Peyer's patch (tissue), 4 donors: ENCODE results near the gene ACY1. TPM values are rescaled to one million over a fixed set of nuclear protein-coding genes. Genes with fewer than 3 reads are reported as not detected.

Source experiments
- DNase-seq, 3 donors: peaks; one replicate each; pipeline ENCODE4 v3.0.0-alpha.2; 2017 to 2019
- H3K27ac ChIP-seq, 4 donors: fragments of 200-600 bp; sonication (generic); one replicate each; pipeline ENCODE4 v1.5.1; 2016 to 2019
- H3K27me3 ChIP-seq, 2 donors: fragments of 200-600 bp; sonication (generic); one replicate each; pipeline ENCODE4 v1.5.1; 2019
- H3K36me3 ChIP-seq, 3 donors: fragments of 200-600 bp; sonication (generic); one replicate each; pipeline ENCODE4 v1.5.1; 2016 to 2019
- H3K4me1 ChIP-seq, 4 donors: fragments of 200-600 bp; sonication (generic); one replicate each; pipeline ENCODE4 v1.5.1; 2016 to 2019
- H3K4me3 ChIP-seq, 4 donors: fragments of 200-600 bp; sonication (generic); 1 replicate in 3 of 4; 2 replicates in 1 of 4; pipeline ENCODE4 v1.5.1; 2016 to 2019; ENCODE audit warnings: mild to moderate bottlenecking in 1 of 4
- H3K9me3 ChIP-seq, 4 donors: fragments of 200-600 bp; sonication (generic); one replicate each; pipeline ENCODE4 v1.5.1; 2016 to 2019; ENCODE audit warnings: mild to moderate bottlenecking in 1 of 4
- POLR2A ChIP-seq, 2 donors: fragments of 450-650 bp; IDR thresholded peaks; one replicate each; pipeline ENCODE4 v1.5.1; 2017; ENCODE audit warnings: antibody characterized with exemption in 2 of 2, mild to moderate bottlenecking in 2 of 2, moderate library complexity in 2 of 2
- total RNA-seq, 4 donors: library from RNA; depleted of rRNA; stranded (reverse); fragments of >200 nt; gene quantifications; one replicate each; pipeline ENCODE4 v1.1.0, GENCODE V29; 2016
- TF ChIP-seq, protein P1 (sequence below), 6 experiments: fragments of 450-650 bp in 4 of 6; fragments of 200-600 bp in 2 of 6; sonication (generic) in 1 of 6; IDR thresholded peaks; one replicate each; pipeline ENCODE4 v1.5.1; 2017 to 2019; ENCODE audit warnings: antibody characterized with exemption in 6 of 6, mild to moderate bottlenecking in 3 of 6, moderate library complexity in 1 of 6

ACY1 gene
- total RNA-seq, 4 donors from 2014 or later: 95.7 to 977 (median 609) TPM

DNA sequence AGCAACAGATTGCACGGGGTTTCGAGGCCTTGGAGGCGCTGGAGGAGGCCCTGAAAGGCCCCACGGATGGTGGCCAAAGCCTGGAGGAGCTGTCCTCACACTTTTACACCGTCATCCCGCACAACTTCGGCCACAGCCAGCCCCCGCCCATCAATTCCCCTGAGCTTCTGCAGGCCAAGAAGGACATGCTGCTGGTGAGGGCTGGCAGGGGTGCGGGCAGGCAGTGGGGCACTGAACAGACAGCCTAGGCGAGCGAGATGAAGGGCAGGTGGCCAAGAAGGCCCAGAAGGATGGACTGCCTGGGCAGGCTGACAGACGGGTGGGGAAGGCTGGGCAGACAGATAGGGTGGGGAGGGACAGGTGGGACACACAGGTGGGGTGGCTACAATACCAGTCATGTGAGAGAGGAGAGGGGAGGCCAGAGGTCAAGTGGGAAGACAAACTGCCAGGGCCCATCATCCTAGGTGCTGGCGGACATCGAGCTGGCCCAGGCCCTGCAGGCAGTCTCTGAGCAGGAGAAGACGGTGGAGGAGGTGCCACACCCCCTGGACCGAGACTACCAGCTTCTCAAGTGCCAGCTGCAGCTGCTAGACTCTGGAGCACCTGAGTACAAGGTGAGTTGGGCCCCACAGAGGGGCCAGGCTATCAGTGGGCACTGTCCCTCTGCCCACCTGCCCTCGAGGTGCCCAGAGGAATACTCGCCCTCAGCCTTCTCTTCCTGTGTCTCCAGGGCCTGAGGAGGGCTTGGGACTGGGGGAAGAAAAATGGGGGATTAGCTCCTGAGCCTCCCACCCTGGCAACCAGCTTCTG lies 38.1 kb upstream of the ACY1 start:
- no peak overlapping the region for H3K4me3 ChIP-seq
- peaks cover 0 to 26% (median 18%) of the 10 kb centered on the region in 4 donors for H3K4me1 ChIP-seq
- TF ChIP-seq, protein P1, sequence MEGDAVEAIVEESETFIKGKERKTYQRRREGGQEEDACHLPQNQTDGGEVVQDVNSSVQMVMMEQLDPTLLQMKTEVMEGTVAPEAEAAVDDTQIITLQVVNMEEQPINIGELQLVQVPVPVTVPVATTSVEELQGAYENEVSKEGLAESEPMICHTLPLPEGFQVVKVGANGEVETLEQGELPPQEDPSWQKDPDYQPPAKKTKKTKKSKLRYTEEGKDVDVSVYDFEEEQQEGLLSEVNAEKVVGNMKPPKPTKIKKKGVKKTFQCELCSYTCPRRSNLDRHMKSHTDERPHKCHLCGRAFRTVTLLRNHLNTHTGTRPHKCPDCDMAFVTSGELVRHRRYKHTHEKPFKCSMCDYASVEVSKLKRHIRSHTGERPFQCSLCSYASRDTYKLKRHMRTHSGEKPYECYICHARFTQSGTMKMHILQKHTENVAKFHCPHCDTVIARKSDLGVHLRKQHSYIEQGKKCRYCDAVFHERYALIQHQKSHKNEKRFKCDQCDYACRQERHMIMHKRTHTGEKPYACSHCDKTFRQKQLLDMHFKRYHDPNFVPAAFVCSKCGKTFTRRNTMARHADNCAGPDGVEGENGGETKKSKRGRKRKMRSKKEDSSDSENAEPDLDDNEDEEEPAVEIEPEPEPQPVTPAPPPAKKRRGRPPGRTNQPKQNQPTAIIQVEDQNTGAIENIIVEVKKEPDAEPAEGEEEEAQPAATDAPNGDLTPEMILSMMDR (IDR thresholded peaks at IDR 0.05): no peak
- TF ChIP-seq POLR2A (IDR thresholded peaks at IDR 0.05): no peak
- H3K27ac ChIP-seq: no peak overlapping the region
- no peaks in the 10 kb centered on the region for H3K27me3 ChIP-seq
- no peaks in the 10 kb centered on the region for H3K9me3 ChIP-seq
- peaks cover 0 to 15% (median 0%) of the 10 kb centered on the region in 3 donors for H3K36me3 ChIP-seq
- DNase-seq: peak in 1 of 3 donors; percentile 44

DNA sequence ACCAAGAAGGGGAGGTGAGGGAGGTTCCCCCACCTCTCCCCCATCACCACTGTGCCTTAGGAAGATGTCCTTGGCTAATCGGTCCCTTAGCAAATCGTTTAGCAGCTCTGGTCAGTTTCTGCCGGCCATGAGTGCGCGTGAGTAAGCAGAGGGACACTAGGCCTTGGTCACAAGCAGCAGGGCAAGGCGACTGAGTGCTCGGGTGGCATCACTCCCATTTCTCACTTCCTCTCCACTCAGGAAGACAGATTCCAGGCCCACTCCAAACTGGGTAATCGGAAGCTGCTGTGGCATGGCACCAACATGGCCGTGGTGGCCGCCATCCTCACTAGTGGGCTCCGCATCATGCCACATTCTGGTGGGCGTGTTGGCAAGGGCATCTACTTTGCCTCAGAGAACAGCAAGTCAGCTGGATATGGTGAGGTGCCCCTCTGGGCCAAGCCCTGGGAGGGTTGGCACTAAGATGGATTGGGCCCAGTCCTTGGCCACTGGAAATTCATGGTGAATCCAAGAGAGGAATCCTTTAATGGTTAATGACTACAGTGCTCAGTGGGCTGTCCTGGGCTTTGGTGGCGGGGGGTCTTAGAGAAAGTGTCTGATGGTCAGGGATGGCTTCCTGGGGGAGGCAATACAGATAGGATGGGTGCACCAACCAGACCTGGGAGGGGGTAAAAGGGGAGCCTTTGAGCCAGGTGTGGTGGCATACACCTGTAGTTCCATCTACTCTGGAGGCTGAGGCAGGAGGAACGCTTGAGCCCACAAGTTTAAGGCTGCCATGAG lies 37.2 kb upstream of the ACY1 start:
- H3K27ac ChIP-seq: no peak overlapping the region
- DNase-seq: peak in 1 of 3 donors; percentile 41
- H3K36me3 ChIP-seq: peaks cover 0 to 15% (median 0%) of the 10 kb centered on the region in 3 donors
- TF ChIP-seq, protein P1 (IDR thresholded peaks at IDR 0.05): no peak
- no peaks in the 10 kb centered on the region for H3K27me3 ChIP-seq
- peaks cover 0 to 18% (median 14%) of the 10 kb centered on the region in 4 donors for H3K4me1 ChIP-seq
- H3K4me3 ChIP-seq: no peak overlapping the region
- H3K9me3 ChIP-seq: no peaks in the 10 kb centered on the region

DNA sequence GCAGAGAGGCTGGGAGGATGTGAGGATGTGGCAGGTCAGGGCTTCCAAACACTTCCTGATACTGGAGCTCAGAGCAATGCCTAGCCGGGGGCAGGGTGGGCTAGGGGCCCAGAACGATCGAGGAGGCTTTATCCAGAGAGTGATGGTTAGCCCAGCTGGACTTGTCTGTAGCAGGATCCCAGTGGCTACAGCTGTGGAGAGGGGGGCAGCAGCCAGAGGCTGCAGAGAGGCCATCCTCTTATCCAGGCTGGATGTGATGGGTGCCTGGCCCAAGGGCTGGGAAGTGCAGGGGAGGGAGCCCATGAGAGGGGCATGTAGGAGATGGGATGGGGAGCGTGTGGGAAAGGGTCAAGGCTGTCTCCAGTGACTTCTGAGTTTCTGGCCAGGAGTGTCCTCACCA lies 36.5 kb upstream of the ACY1 start:
- DNase-seq: no peak
- Histone ChIP-seq H3K36me3 (peaks cover 0 to 15% (median 0%) of the 10 kb centered on the region in 3 donors), H3K4me3 (no peak overlapping the region), H3K27me3 (no peaks in the 10 kb centered on the region), H3K27ac (no peak overlapping the region), H3K4me1 (peaks cover 0 to 13% (median 11%) of the 10 kb centered on the region in 4 donors), H3K9me3 (no peaks in the 10 kb centered on the region)
- no peak for TF ChIP-seq POLR2A (IDR thresholded peaks at IDR 0.05)
- TF ChIP-seq, protein P1 (IDR thresholded peaks at IDR 0.05): no peak

DNA sequence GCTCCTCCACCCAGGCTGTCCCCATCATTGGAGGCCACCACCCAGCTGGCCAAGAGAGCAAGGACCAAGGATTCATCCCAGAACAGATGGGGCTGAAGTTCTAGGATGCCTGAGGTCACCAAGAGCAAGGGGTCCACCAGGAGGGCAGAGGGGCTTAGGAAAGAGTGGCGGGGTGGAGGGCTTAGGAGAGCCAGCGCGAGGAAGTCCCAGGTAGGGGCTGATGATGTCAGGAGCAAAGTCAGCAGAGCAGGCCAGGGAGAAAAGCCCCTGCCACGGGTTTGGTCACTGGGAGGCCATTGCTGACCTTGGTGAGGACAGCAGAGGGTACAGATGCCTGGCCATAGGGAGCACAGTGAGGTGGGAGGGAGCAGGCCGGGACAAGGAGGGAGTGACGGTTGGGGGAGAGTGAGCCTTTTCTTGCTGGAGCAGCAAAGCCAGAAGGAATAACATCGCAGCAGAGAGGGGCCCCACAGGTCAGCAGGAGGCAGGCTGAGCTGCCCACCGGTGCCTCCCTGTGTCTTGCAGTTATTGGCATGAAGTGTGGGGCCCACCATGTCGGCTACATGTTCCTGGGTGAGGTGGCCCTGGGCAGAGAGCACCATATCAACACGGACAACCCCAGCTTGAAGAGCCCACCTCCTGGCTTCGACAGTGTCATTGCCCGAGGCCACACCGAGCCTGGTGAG lies 36.0 kb upstream of the ACY1 start:
- Histone ChIP-seq H3K4me3 (no peak overlapping the region), H3K4me1 (peaks cover 0 to 12% (median 10%) of the 10 kb centered on the region in 4 donors), H3K9me3 (no peaks in the 10 kb centered on the region), H3K27me3 (no peaks in the 10 kb centered on the region), H3K27ac (no peak overlapping the region), H3K36me3 (peaks cover 0 to 15% (median 0%) of the 10 kb centered on the region in 3 donors)
- DNase-seq: no peak
- TF ChIP-seq POLR2A (IDR thresholded peaks at IDR 0.05): no peak
- TF ChIP-seq, protein P1 (IDR thresholded peaks at IDR 0.05): no peak

DNA sequence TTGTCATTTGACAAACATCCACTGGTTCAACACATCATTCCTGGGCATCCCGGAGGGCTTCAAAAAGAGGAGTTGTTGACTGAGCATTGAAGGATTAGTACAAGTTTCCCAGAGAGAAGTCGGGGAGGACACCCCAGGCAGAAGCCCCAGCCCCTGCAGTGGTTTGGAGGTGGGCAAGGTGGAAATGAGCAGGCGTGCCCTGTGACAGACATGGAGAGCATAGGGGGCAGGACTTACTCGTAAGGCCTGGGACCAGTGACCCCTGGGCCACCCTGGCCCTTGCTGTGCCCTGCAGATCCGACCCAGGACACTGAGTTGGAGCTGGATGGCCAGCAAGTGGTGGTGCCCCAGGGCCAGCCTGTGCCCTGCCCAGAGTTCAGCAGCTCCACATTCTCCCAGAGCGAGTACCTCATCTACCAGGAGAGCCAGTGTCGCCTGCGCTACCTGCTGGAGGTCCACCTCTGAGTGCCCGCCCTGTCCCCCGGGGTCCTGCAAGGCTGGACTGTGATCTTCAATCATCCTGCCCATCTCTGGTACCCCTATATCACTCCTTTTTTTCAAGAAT lies 35.2 kb upstream of the ACY1 start:
- Histone ChIP-seq H3K27ac (no peak overlapping the region), H3K36me3 (peaks cover 0 to 15% (median 0%) of the 10 kb centered on the region in 3 donors), H3K4me3 (no peak overlapping the region), H3K27me3 (no peaks in the 10 kb centered on the region), H3K9me3 (no peaks in the 10 kb centered on the region), H3K4me1 (peaks cover 0 to 5% (median 2%) of the 10 kb centered on the region in 4 donors)
- peak in 1 of 3 donors; percentile 39 for DNase-seq
- TF ChIP-seq POLR2A (IDR thresholded peaks at IDR 0.05): no peak
- TF ChIP-seq, protein P1 (IDR thresholded peaks at IDR 0.05): no peak
